Esophagus squamous epithelium (tissue), 5 donors: ENCODE results near the gene RNF220. TPM values are rescaled to one million over a fixed set of nuclear protein-coding genes. Genes with fewer than 3 reads are reported as not detected.

Experiments
- DNase-seq: peaks from one replicate; lab custom pipeline; 2025; lab: John Stamatoyannopoulos, UW
- H3K27ac ChIP-seq, 4 donors: fragments of 200-600 bp; sonication (generic); one replicate each; pipeline ENCODE4 v1.5.1; 2016 to 2019; ENCODE audit warnings: mild to moderate bottlenecking in 1 of 4
- H3K27me3 ChIP-seq, 4 donors: fragments of 200-600 bp; sonication (generic); 1 replicate in 3 of 4; 2 replicates in 1 of 4; pipeline versions ENCODE4 v1.5.1 to v1.6.0; 2017 to 2021; ENCODE audit warnings: antibody characterized with exemption in 1 of 4
- H3K36me3 ChIP-seq, 3 donors: fragments of 200-600 bp; sonication (generic); one replicate each; pipeline ENCODE4 v1.5.1; 2016 to 2019
- H3K4me1 ChIP-seq, 3 donors: fragments of 200-600 bp; sonication (generic); one replicate each; pipeline ENCODE4 v1.5.1; 2017 to 2019
- H3K4me3 ChIP-seq, 4 donors: fragments of 200-600 bp; sonication (generic); 1 replicate in 3 of 4; 2 replicates in 1 of 4; pipeline ENCODE4 v1.5.1; 2016 to 2019; ENCODE audit warnings: mild to moderate bottlenecking in 2 of 4, moderate library complexity in 1 of 4
- H3K9me3 ChIP-seq, 3 donors: fragments of 200-600 bp; sonication (generic); one replicate each; pipeline ENCODE4 v1.5.1; 2016 to 2019
- POLR2A ChIP-seq, 4 donors: fragments of 450-650 bp; IDR thresholded peaks; one replicate each; pipeline ENCODE4 v1.6.1; 2017; ENCODE audit warnings: antibody characterized with exemption in 4 of 4, mild to moderate bottlenecking in 4 of 4, moderate library complexity in 3 of 4
- WGBS, 2 donors: methylation state at CpG; one replicate each; pipeline ENCODE4 v1.1.5; 2018; 5-methylcytosine and 5-hydroxymethylcytosine counted together
- intact Hi-C: fragments of 100-400 bp; cut with DNase I; formaldehyde crosslinking; loops from one replicate; pipeline ENCODE4 v1.15.0; 2022
- total RNA-seq, 4 donors: library from RNA; depleted of rRNA; stranded (reverse); fragments of >200 nt; gene quantifications; one replicate each; pipeline ENCODE4 v1.1.0, GENCODE V29; 2016
- TF ChIP-seq, protein P1 (sequence below), 6 experiments: fragments of 450-650 bp in 4 of 6; fragments of 200-600 bp in 2 of 6; sonication (generic) in 2 of 6; IDR thresholded peaks; one replicate each; pipeline ENCODE4 v1.5.1; 2016 to 2019; ENCODE audit warnings: antibody characterized with exemption in 6 of 6, mild to moderate bottlenecking in 4 of 6, moderate library complexity in 4 of 6
- donor health status: DM: yes; HTN: yes; CAD: no.

The RNF220 gene
- total RNA-seq, 4 donors from 2014 or later: 44.8 to 111 (median 60.3) TPM

DNA sequence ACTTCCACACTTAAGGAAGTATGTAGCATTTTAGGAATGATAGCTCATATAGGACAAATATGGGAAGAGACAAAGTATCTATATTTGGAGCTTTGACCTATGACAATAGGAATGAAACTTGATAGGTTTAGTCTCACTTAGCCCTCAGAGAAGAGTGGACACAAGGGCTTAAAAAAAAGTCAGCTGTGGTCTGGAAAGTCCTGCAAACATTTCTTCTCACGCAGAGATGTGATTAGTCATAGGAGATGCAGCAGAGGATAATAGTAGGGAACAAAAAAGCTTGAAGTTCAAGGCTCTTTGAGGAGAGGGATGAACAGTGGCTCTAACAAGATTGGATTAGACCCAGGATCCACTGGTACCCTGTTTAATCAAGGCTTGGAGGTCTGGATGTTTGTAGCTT is 14.8 kb upstream of the RNF220 start:
- TF ChIP-seq POLR2A (IDR thresholded peaks at IDR 0.05): no peak
- TF ChIP-seq, protein P1, sequence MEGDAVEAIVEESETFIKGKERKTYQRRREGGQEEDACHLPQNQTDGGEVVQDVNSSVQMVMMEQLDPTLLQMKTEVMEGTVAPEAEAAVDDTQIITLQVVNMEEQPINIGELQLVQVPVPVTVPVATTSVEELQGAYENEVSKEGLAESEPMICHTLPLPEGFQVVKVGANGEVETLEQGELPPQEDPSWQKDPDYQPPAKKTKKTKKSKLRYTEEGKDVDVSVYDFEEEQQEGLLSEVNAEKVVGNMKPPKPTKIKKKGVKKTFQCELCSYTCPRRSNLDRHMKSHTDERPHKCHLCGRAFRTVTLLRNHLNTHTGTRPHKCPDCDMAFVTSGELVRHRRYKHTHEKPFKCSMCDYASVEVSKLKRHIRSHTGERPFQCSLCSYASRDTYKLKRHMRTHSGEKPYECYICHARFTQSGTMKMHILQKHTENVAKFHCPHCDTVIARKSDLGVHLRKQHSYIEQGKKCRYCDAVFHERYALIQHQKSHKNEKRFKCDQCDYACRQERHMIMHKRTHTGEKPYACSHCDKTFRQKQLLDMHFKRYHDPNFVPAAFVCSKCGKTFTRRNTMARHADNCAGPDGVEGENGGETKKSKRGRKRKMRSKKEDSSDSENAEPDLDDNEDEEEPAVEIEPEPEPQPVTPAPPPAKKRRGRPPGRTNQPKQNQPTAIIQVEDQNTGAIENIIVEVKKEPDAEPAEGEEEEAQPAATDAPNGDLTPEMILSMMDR (IDR thresholded peaks at IDR 0.05): no peak
- Histone ChIP-seq H3K27me3 (peaks cover 0 to 74% (median 0%) of the 10 kb centered on the region in 4 donors), H3K4me3 (no peak overlapping the region), H3K9me3 (no peaks in the 10 kb centered on the region), H3K4me1 (no peaks in the 10 kb centered on the region), H3K36me3 (no peaks in the 10 kb centered on the region), H3K27ac (no peak overlapping the region)
- 24 to 46% methylated on average over 1 of the region's 1 CpG for WGBS, 2 donors
- DNase-seq: no peak
- intact Hi-C loops: no loop called here

DNA sequence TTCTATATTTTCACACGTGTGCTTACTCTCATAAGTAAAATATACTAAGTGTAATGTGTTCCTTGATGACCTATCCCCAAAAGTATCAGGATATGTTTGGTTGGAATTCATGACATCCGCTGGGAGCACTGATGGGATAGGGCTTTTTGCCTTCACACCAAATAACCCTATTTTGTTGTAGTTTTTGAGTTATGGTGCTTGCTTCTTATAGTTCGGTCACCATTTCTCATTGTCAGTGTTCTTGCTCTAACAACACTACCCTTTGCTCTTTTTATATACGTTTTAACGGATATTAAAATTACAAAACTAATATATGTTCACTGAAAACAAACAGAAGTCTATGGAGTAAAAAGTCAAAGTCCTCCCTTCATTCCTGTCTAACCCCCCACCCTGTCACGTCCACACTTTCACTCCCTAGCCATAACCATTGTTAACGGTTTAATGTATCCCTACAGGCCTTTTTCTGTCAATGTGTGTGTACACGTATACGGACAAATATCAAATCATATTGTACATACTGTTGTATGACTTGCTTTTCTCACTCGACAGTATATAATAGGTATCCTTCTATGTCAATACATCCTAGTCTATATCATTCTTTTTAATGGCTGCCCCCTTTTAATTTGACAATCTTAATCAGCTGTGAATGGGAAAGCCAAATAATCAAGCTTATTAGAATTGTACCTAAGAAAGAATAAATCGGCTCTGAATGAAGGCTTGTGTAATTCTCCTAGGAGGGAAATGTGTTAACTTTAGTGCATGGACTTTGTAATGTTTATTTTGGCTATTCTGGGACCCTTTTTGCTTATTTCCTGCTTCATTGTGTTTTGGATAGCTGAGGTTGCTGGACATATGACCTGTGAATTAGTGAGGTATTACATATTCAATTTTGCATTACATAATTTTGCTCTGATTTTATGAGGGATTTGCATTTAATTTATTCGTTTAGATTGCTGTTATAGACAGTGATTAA is 3.5 kb upstream of the RNF220 start:
- WGBS, 2 donors: 79 to 82% methylated on average over 12 of the region's 12 CpGs
- Histone ChIP-seq H3K27ac (no peak overlapping the region), H3K27me3 (peaks cover 1 to 98% (median 7%) of the 10 kb centered on the region in 4 donors), H3K4me1 (peaks cover 8 to 22% (median 13%) of the 10 kb centered on the region in 3 donors), H3K36me3 (no peaks in the 10 kb centered on the region), H3K4me3 (no peak overlapping the region), H3K9me3 (no peaks in the 10 kb centered on the region)
- intact Hi-C loops: no loop called here
- DNase-seq: no peak
- TF ChIP-seq, protein P1 (IDR thresholded peaks at IDR 0.05): no peak
- TF ChIP-seq POLR2A (IDR thresholded peaks at IDR 0.05): no peak

DNA sequence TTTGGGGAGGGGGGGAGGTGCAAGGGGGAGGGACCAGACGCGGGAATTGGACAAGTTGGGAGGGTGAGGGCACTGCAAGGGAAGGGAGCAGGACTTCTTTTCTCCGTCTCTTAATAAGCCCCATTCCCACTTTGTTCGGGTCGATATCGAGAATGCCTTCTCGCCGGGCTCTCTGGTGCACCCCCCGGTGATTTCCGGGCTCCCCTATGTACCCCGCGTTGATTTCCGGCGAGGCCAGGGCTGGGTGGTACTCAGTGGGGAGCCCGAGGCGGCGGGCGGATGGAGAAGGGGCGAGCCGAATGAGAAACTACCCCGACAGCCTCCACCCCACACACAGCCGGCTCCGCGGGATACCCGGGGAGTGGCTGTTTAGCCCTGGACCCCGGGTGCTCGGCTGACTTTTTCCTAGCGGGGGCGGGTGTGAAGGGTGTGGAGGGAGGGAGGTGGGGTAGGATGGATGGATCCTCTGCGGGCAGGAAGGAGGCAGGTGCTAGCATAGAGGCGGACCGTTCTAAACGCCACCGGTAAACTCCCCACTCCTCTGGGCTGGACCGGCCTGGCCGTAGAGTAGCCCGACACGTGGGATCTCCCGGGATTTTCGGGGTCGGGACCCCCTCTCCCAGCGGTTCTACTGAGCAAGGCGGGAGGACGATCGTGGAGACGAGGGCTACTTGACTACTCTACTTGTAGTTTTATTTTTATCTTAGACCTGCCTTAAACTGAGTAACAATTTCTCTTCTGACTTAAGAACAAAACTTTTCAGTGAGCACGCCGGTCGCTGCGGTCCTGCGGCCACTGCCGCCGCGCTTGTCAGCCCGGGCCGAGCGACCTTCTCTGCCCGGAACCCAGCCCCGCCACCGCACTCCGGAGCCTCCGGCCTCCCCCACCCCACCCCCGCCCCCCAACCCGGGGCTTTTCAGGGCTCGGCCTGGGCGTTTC is 1.0 kb downstream of the RNF220 start:
- peaks cover 21 to 48% (median 26%) of the 10 kb centered on the region in 3 donors for H3K4me1 ChIP-seq
- peak overlapping the region; percentile 24 to 62 (median 48) for H3K4me3 ChIP-seq
- intact Hi-C loops: no loop called here
- peaks cover 0 to 4% (median 0%) of the 10 kb centered on the region in 3 donors for H3K9me3 ChIP-seq
- no peaks in the 10 kb centered on the region for H3K36me3 ChIP-seq
- peak overlapping the region in 1 of 4 donors; percentile 58 for H3K27ac ChIP-seq
- TF ChIP-seq POLR2A (IDR thresholded peaks at IDR 0.05): no peak
- TF ChIP-seq, protein P1 (IDR thresholded peaks at IDR 0.05): no peak
- H3K27me3 ChIP-seq: peaks cover 23 to 100% (median 38%) of the 10 kb centered on the region in 4 donors
- WGBS, 2 donors: 0 to 1% methylated on average over 12 to 27 of the region's 66 CpGs
- no peak for DNase-seq

DNA sequence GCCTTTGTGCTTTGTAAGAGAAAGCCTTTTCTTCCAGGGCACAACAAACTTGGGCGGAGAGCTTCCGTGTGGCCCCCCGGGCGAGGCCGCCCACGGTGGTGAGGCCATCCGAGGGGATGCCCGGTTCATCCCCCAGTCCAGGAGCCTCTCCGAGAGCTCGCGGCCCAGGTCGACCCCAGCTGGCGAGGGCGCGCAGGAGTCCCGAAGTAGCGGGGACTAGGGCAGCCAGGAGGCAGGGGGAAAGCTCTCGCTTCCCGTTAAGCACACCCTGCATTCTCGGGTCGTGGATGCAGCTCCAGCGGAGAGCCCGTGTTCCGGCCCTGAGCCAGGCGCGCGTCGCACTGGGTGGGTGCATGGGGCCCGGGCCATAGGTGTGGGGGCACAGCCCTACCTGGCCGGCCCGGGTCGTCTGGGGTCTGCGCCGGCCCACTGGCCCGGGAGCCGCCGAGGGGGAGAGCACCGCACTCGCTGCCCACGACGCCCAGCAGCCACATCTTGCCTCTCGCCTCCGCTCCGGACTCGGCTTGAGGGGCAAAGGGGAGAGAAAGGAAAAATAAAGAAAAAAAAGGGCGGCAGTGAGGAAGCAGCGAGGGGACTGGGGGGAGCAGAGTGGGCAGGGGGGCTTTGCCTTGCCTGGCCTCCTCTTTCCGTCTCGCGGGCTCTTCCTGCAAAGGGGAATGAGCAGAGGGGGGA is 1.8 kb downstream of the RNF220 start:
- Histone ChIP-seq H3K4me3 (peak overlapping the region; percentile 24 to 62 (median 48)), H3K9me3 (peaks cover 0 to 4% (median 0%) of the 10 kb centered on the region in 3 donors), H3K27me3 (peaks cover 23 to 100% (median 41%) of the 10 kb centered on the region in 4 donors), H3K4me1 (peaks cover 21 to 48% (median 26%) of the 10 kb centered on the region in 3 donors), H3K36me3 (no peaks in the 10 kb centered on the region), H3K27ac (no peak overlapping the region)
- WGBS, 2 donors: 0 to 2% methylated on average over 7 to 9 of the region's 50 CpGs
- TF ChIP-seq, protein P1 (IDR thresholded peaks at IDR 0.05): no peak
- no peak for TF ChIP-seq POLR2A (IDR thresholded peaks at IDR 0.05)
- DNase-seq: no peak
- intact Hi-C loops: no loop called here
